Activated CD8-positive, alpha-beta memory T cell treated with anti-CD3 and anti-CD28 coated beads, Interleukin-2, amount 50 U/mL, for 24 hours (primary cell): ENCODE results near the gene CNTRL.

Experiments
- DNase-seq: peaks from one replicate; pipeline ENCODE4 v3.0.0-alpha.2; 2020; ENCODE audit errors: extremely low read depth

CNTRL gene

GRCh38 chr9:121179930-121180681 lies 105.4 kb downstream of the CNTRL start:
- DNase-seq, result no peak

- DNase-seq, result no peak
These were observed 107.5 kb downstream of the CNTRL start for GRCh38 chr9:121182101-121182836.

GRCh38 chr9:121182989-121183388 lies 108.2 kb downstream of the CNTRL start:
- DNase-seq, result no peak

- no peak for DNase-seq
These were observed 109.1 kb downstream of the CNTRL start for GRCh38 chr9:121183666-121184423.

- no peak for DNase-seq
These were observed 109.7 kb downstream of the CNTRL start for GRCh38 chr9:121184463-121184862.

GRCh38 chr9:121185178-121185745 lies 110.5 kb downstream of the CNTRL start:
- no peak for DNase-seq

- DNase-seq, result no peak
These were observed 111.1 kb downstream of the CNTRL start for GRCh38 chr9:121185774-121186403.

GRCh38 chr9:121187636-121188305 lies 113.0 kb downstream of the CNTRL start:
- DNase-seq, result no peak

- no peak for DNase-seq
These were observed 114.3 kb downstream of the CNTRL start for GRCh38 chr9:121189006-121189405.

- DNase-seq, result no peak
These were observed 114.9 kb downstream of the CNTRL start for GRCh38 chr9:121189660-121190059.

- no peak for DNase-seq
These were observed 116.5 kb downstream of the CNTRL start for GRCh38 chr9:121191235-121191634.

- no peak for DNase-seq
These were observed 117.8 kb downstream of the CNTRL start for GRCh38 chr9:121192518-121192917.

- no peak for DNase-seq
These were observed 118.3 kb downstream of the CNTRL start for GRCh38 chr9:121192959-121193640.

GRCh38 chr9:121194730-121195129 lies 120.0 kb downstream of the CNTRL start:
- no peak for DNase-seq

GRCh38 chr9:121196389-121196788 lies 121.6 kb downstream of the CNTRL start:
- DNase-seq, result no peak

GRCh38 chr9:121197132-121197531 lies 122.4 kb downstream of the CNTRL start:
- DNase-seq, result no peak

- no peak for DNase-seq
These were observed 123.8 kb downstream of the CNTRL start for GRCh38 chr9:121198512-121199042.

- DNase-seq, result no peak
These were observed 125.2 kb downstream of the CNTRL start for GRCh38 chr9:121199921-121200320.

- no peak for DNase-seq
These were observed 125.6 kb downstream of the CNTRL start for GRCh38 chr9:121200356-121200755.

- no peak for DNase-seq
These were observed 126.4 kb downstream of the CNTRL start for GRCh38 chr9:121201045-121201737.
